Lower leg skin (tissue), 4 donors: ENCODE data around the gene NPSR1. TPM values are rescaled to one million over a fixed set of nuclear protein-coding genes. Genes with fewer than 3 reads are reported as not detected.
"Not testable (repeated sequence)": the region's sequence is repeated elsewhere in the genome, so short reads cannot be mapped to it uniquely, and the experiment has no call there.

ENCODE experiments used
- DNase-seq, 2 donors: peaks; one replicate each; pipeline ENCODE4 v3.0.0-alpha.2; 2019; ENCODE audit warnings: low spot score in 2 of 2
- H3K4me3 ChIP-seq: fragments of 200-600 bp; sonication (generic); 2 replicates; pipeline ENCODE4 v1.5.1; 2017; ENCODE audit warnings: mild to moderate bottlenecking, low read depth; ENCODE audit not compliant: poor library complexity, severe bottlenecking
- POLR2A ChIP-seq, 2 donors: fragments of 450-650 bp; IDR thresholded peaks; one replicate each; pipeline ENCODE4 v1.6.1; 2016 to 2017; ENCODE audit warnings: antibody characterized with exemption in 2 of 2, mild to moderate bottlenecking in 1 of 2, moderate library complexity in 1 of 2
- WGBS, 2 donors: methylation state at CpG; one replicate each; pipeline ENCODE4 v1.1.5; 2018; 5-methylcytosine and 5-hydroxymethylcytosine counted together
- intact Hi-C: fragments of 100-400 bp; cut with DNase I; formaldehyde crosslinking; loops from one replicate; pipeline ENCODE4 v1.15.0; 2023; ENCODE audit warnings: low total_unique reads
- total RNA-seq, 4 donors: library from RNA; depleted of rRNA; stranded (reverse); fragments of >200 nt; gene quantifications; one replicate each; pipeline ENCODE4 v1.1.0, GENCODE V29; 2016
- TF ChIP-seq, protein P1 (sequence below), 3 donors: fragments of 450-650 bp; IDR thresholded peaks; one replicate each; pipeline ENCODE4 v1.5.1; 2016; ENCODE audit warnings: antibody characterized with exemption in 3 of 3, mild to moderate bottlenecking in 3 of 3, moderate library complexity in 2 of 3

Gene NPSR1
- total RNA-seq, 4 donors from 2014 or later: not detected

DNA sequence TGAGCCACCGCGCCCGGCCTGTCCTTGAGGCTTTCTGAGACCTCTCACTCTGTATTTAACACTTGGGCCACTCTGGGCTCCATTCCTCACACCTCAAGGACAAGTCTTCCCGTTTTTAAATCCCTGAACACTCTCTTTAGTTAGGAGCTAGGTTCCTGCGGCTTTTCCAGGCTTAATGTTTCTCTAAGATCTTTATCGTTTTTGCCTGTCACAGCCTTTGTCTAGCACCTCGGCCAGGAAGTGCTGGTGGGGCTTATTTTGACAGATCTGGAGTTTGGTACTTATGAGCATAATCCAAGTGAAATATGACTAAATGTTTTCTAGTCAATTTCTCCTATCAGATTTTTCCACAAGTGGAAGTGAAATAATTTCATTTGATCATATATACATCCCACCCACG lies 192.7 kb downstream of the NPSR1 start:
- no peak overlapping the region for H3K4me3 ChIP-seq
- 57 to 60% methylated on average over 8 of the region's 8 CpGs for WGBS, 2 donors
- no peak for DNase-seq
- TF ChIP-seq, protein P1, sequence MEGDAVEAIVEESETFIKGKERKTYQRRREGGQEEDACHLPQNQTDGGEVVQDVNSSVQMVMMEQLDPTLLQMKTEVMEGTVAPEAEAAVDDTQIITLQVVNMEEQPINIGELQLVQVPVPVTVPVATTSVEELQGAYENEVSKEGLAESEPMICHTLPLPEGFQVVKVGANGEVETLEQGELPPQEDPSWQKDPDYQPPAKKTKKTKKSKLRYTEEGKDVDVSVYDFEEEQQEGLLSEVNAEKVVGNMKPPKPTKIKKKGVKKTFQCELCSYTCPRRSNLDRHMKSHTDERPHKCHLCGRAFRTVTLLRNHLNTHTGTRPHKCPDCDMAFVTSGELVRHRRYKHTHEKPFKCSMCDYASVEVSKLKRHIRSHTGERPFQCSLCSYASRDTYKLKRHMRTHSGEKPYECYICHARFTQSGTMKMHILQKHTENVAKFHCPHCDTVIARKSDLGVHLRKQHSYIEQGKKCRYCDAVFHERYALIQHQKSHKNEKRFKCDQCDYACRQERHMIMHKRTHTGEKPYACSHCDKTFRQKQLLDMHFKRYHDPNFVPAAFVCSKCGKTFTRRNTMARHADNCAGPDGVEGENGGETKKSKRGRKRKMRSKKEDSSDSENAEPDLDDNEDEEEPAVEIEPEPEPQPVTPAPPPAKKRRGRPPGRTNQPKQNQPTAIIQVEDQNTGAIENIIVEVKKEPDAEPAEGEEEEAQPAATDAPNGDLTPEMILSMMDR (IDR thresholded peaks at IDR 0.05): no peak
- no peak for TF ChIP-seq POLR2A (IDR thresholded peaks at IDR 0.05)
- intact Hi-C loops: no loop called here

DNA sequence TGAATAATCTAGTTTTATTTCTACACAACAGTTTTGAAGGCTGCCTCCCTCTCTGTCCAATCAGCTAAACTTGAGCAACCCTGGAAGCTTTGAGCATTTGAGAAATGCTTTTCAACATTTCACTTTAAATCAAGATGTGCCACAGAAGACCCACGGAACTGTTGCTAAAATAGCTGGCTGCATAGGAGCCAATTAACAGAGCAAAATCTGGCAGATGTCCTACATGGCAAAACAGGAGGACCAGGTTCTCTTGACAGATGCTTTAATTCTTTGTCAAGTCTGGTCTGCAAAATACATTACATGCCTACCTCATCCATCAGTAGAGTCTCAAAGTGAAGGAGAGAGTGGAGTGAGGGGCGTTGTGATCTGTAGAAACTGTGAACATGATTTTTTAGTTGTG lies 193.4 kb downstream of the NPSR1 start:
- TF ChIP-seq, protein P1 (IDR thresholded peaks at IDR 0.05): no peak
- TF ChIP-seq POLR2A (IDR thresholded peaks at IDR 0.05): no peak
- DNase-seq: no peak
- WGBS, 2 donors: 33 to 55% methylated on average over 2 of the region's 2 CpGs
- H3K4me3 ChIP-seq: no peak overlapping the region
- intact Hi-C loops: no loop called here

DNA sequence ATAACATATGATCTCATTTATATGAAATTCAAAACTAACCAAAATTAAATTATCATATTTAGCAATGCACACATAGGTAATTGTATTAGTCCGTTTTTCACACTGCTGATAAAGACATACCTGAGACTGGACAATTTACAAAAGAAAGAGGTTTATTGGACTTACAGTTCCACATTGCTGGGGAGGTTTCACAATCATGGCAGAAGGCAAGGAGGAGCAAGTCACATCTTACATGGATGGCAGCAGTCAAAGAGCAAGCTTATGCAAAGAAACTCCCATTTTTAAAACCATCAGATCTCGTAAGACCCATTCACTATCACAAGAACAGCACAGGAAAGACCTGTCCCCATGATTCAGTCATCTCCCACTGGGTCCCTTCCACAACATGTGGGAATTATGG lies 200.4 kb downstream of the NPSR1 start:
- intact Hi-C loops, DNase-seq, H3K4me3 ChIP-seq: not testable (repeated sequence)
- WGBS, 2 donors: 91 to 93% methylated on average over 2 of the region's 2 CpGs

DNA sequence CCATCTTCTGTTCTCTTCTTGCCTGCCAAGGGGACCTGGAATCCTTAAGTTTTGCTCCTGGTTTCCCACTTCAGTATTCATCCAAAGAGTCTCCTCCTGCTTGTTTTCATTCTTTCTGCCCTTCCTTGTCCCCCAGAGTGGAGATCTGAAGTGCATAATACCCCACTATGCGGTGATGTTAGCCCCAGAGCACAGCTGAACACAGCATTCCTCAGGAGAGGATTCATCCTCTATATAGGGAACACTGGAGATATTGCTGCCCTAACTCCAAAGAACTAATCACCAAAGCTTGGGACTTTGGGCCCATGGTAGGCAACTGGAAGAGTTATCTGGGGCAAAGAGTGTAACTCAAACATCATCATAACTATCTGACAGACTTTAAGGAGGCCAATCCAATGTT lies 201.3 kb downstream of the NPSR1 start:
- intact Hi-C loops, DNase-seq, H3K4me3 ChIP-seq: not testable (repeated sequence)
- 93 to 95% methylated on average over 1 of the region's 1 CpG for WGBS, 2 donors

DNA sequence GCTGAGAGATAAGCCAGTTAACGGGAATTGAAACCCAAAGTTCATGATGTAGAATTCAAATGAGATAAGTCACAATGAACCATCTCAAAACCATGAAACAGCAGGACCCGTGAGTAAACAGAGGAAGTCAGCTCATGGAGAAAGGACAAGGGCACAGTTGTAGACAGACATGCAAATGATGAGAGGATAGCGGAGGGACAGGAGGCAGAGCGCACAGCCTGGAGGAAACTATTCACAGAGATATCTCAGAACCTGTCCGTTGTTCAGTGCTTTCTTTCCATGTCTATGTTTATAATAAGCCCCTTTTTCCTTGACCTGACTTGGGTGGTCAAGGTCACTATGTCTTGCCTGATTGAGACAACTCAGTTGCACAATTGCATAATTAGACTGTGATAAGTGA lies 208.2 kb downstream of the NPSR1 start:
- DNase-seq, intact Hi-C loops, H3K4me3 ChIP-seq: not testable (repeated sequence)
- WGBS, 2 donors: 82 to 96% methylated on average over 5 of the region's 5 CpGs

DNA sequence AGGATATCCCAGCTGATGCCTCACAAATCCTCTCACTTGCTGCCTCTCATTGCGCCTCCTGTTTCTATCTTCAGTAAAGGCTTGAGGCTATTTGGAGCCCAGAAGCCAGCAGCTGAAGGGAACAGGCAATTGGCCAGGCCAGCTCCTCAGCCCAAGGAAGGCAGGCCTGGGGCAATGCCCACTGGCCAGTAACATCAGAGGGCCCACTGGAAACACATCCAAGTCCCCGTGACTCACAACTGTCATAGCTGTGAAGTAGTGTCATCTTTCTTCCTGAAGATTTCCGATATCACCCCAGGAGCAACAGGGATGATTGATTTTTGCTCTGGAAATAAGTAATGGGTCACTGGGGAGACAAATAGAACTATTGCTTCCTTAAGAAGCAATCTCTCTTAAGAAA lies 209.3 kb downstream of the NPSR1 start:
- H3K4me3 ChIP-seq, DNase-seq, intact Hi-C loops: not testable (repeated sequence)
- WGBS, 2 donors: 61 to 68% methylated on average over 3 of the region's 3 CpGs

DNA sequence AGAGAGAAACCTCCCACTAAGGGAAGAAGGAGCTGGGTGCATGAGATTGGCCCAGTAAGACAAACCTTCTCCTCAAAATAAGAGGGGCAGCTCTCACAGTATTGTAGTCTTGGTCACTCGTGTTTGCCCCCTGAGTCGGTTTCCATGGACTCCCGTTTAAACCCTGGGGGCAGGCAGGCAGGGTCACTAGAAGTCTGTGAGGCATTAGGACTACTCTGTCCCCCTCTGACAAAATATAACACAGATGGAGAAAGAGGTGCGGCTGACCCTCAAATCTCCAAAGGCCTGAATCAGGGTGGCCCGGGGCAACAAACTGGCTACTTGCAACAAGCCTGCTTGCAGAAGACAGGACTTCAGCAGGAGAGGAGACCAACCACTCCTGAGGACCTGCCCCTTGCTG lies 210.6 kb downstream of the NPSR1 start:
- H3K4me3 ChIP-seq, DNase-seq, intact Hi-C loops: not testable (repeated sequence)
- 71 to 89% methylated on average over 5 of the region's 5 CpGs for WGBS, 2 donors

DNA sequence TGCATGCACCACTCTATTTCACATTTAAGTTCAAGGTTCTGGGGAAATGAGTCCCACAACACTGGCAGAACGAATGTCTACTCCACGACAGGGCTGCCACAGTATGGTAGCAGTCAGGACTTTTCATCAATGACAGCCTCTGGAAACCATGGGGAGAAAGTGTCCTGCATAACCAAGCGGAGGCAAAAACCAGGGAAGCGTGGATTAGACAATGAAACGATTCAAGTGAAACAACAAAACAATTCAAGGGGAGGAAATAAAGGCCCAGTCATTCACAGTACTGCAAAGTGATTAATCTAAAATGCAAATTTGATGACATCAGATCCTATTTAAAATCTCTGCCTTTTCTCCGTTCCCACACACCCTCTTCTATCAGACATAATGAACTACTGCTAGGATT lies 211.0 kb downstream of the NPSR1 start:
- intact Hi-C loops: no loop called here
- no peak for DNase-seq

DNA sequence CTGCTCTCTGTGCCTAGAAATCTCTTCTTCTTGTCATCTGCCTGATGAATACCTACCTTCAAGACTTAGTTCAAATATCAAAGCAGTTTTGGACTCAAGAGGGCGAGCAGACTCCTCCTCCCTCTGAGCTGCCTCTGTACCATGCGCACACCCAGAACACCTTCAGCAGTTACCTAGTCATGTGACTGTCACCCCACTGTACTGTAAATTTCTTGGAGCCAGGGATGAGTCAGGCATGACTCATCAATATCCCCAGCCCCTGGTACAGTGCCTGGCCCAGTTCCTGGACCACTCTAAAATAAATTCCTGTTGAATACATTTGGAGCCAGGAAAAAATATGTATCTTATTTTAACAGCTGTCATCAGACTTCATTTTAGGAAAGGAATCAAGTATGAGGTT lies 212.0 kb downstream of the NPSR1 start:
- DNase-seq, intact Hi-C loops, H3K4me3 ChIP-seq: not testable (repeated sequence)
- WGBS, 2 donors: 63 to 71% methylated on average over 2 of the region's 2 CpGs

More for the DNA sequence above, 211.0 kb downstream of the NPSR1 start:
- no peak overlapping the region for H3K4me3 ChIP-seq
- WGBS, 2 donors: 76 to 85% methylated on average over 6 of the region's 6 CpGs
- TF ChIP-seq, protein P1 (IDR thresholded peaks at IDR 0.05): no peak
- TF ChIP-seq POLR2A (IDR thresholded peaks at IDR 0.05): no peak

DNA sequence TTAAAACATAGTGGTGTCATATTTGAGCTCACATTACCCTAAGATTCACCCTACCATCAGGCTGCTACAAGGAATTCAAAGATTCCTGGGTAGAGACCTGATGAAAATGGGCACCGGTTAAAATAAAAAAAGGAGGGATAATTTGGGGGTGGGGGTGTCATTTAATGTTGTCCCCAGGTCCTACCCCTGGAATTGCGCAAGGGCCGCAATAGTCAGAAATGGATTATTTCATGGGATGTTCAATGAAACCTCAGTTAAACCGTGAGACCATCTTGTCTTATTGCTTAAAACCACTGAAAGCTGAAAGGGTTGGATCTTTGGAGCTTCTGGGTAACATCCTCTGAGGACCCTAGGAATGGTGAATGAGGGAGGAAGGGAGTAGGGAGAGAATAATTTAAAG lies 216.3 kb downstream of the NPSR1 start:
- H3K4me3 ChIP-seq, intact Hi-C loops, DNase-seq: not testable (repeated sequence)
- WGBS, 2 donors: 91 to 97% methylated on average over 4 of the region's 4 CpGs
